Activated CD8-positive, alpha-beta T cell treated with anti-CD3 and anti-CD28 coated beads for 36 hours (primary cell): ENCODE data around the gene COL20A1. TPM values are rescaled to one million over a fixed set of nuclear protein-coding genes. Genes with fewer than 3 reads are reported as not detected.

Experiments
- ATAC-seq: fragments of 200-7000 bp; cut with Tn5 transposase; one replicate; pipeline ENCODE4 v1.10.0; 2021; ENCODE audit warnings: mild to moderate bottlenecking, moderate library complexity
- CTCF ChIA-PET: fragments of 350-600 bp; sonication (Branson Sonifier 250); formaldehyde crosslinking; loops from one replicate; lab custom pipeline; 2021; ENCODE audit warnings: antibody characterized with exemption; lab: Charles Lee
- POLR2A ChIA-PET: fragments of 350-600 bp; sonication (Branson Sonifier 250); formaldehyde crosslinking; loops from one replicate; lab custom pipeline; 2021; ENCODE audit warnings: antibody characterized with exemption; lab: Charles Lee
- DNase-seq: peaks from one replicate; pipeline ENCODE4 v3.0.0-alpha.2; 2020
- H3K27ac Mint-ChIP-seq: one replicate; pipeline ENCODE4 v1.8.0; 2021; ENCODE audit warnings: mild to moderate bottlenecking, mixed read lengths
- H3K27me3 Mint-ChIP-seq: one replicate; pipeline ENCODE4 v1.8.0; 2021; ENCODE audit warnings: mixed read lengths
- H3K36me3 Mint-ChIP-seq: one replicate; pipeline ENCODE4 v1.8.0; 2021; ENCODE audit warnings: low read depth, mixed read lengths
- H3K4me1 Mint-ChIP-seq: one replicate; pipeline ENCODE4 v1.8.0; 2021; ENCODE audit warnings: low read depth, mixed read lengths
- H3K4me3 Mint-ChIP-seq: one replicate; pipeline ENCODE4 v1.8.0; 2021; ENCODE audit warnings: mild to moderate bottlenecking, moderate library complexity, mixed read lengths
- H3K9me3 Mint-ChIP-seq: one replicate; pipeline ENCODE4 v1.8.0; 2021; ENCODE audit warnings: mixed read lengths
- intact Hi-C: fragments of 100-400 bp; cut with micrococcal nuclease; formaldehyde crosslinking; loops from one replicate; pipeline ENCODE4 v1.10.0; 2022
- total RNA-seq, 2 experiments: library from RNA; stranded (reverse); gene quantifications; one replicate each; pipeline ENCODE4 v1.2.3, GENCODE V29; 2021
- TF ChIP-seq, protein P1 (sequence below): fragments of 200-600 bp; IDR thresholded peaks from one replicate; pipeline ENCODE4 v1.8.0; 2022; ENCODE audit warnings: antibody characterized with exemption, mild to moderate bottlenecking

The COL20A1 gene
- total RNA-seq, 2 experiments from 2014 or later = 0.04 TPM; not detected in 1

DNA sequence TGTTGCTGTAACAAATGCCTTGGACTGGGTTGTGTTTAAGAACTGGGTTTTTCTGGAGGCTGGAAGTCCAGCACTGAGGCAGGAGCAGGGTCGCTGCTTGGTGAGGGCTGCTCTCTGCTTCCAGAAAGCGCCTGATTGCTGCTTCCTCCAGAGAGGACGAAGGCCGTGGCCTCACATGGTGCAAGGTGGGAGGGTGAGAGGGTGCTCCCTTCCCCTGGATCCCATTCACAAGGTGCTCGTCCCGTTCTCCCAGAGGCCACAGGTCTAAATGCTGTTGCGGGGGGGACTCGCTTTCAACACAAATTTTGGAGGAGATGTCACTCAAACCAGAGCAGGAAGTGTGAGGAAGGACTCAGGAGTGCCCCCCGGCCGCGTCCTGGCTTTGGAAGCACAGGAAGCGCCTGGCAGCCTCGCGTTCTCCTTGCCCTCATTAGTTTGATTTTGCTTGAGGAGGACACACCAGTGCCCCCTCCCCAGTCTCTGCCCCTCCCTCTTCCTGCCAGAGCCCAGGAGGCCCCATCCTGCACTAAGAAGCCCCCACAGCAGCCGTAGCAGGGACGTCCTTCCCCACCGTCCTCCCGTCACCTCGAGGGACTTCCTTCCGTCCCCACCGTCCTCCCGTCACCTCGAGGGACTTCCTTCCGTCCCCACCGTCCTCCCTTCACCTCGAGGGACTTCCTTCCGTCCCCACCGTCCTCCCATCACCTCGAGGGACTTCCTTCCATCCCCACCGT, 31.0 kb upstream of the COL20A1 start:
- ChIA-PET CTCF (no interaction called here), POLR2A (no interaction called here)
- H3K27me3 Mint-ChIP-seq = peaks cover 16% of the 10 kb centered on the region
- no peak overlapping the region for H3K27ac Mint-ChIP-seq
- intact Hi-C loops = no loop called here
- no peak for DNase-seq
- no peaks in the 10 kb centered on the region for H3K9me3 Mint-ChIP-seq
- no peak overlapping the region for H3K4me3 Mint-ChIP-seq
- TF ChIP-seq, protein P1, sequence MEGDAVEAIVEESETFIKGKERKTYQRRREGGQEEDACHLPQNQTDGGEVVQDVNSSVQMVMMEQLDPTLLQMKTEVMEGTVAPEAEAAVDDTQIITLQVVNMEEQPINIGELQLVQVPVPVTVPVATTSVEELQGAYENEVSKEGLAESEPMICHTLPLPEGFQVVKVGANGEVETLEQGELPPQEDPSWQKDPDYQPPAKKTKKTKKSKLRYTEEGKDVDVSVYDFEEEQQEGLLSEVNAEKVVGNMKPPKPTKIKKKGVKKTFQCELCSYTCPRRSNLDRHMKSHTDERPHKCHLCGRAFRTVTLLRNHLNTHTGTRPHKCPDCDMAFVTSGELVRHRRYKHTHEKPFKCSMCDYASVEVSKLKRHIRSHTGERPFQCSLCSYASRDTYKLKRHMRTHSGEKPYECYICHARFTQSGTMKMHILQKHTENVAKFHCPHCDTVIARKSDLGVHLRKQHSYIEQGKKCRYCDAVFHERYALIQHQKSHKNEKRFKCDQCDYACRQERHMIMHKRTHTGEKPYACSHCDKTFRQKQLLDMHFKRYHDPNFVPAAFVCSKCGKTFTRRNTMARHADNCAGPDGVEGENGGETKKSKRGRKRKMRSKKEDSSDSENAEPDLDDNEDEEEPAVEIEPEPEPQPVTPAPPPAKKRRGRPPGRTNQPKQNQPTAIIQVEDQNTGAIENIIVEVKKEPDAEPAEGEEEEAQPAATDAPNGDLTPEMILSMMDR = no peak
- H3K4me1 Mint-ChIP-seq = peaks cover 7% of the 10 kb centered on the region
- no peak for ATAC-seq
- H3K36me3 Mint-ChIP-seq = no peaks in the 10 kb centered on the region

DNA sequence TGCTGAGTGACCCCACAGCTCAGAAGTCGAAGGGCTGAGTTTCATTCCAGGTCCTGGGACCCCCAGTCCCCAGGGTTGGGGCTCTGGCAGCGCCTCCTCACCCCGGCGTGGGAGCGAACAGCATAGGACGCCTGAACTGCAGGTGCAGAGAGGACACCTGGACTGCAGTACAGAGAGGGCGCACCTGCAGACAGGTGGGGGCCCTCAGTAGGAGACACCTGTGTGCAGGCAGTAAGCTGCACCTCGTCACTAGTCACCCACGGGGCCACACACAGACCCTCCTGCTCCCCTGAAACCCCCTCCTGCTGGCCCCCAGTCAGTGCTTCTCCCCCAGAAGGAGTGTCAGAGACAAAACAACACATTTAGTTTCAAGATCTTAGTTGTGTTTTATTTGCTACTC, 30.1 kb upstream of the COL20A1 start:
- Mint-ChIP-seq H3K9me3 (no peaks in the 10 kb centered on the region), H3K4me3 (no peak overlapping the region), H3K27ac (no peak overlapping the region), H3K27me3 (peaks cover 14% of the 10 kb centered on the region), H3K4me1 (peaks cover 7% of the 10 kb centered on the region), H3K36me3 (no peaks in the 10 kb centered on the region)
- intact Hi-C loops = no loop called here
- ATAC-seq = no peak
- CTCF ChIA-PET = no interaction called here
- TF ChIP-seq, protein P1 = no peak
- POLR2A ChIA-PET = no interaction called here
- DNase-seq = no peak

DNA sequence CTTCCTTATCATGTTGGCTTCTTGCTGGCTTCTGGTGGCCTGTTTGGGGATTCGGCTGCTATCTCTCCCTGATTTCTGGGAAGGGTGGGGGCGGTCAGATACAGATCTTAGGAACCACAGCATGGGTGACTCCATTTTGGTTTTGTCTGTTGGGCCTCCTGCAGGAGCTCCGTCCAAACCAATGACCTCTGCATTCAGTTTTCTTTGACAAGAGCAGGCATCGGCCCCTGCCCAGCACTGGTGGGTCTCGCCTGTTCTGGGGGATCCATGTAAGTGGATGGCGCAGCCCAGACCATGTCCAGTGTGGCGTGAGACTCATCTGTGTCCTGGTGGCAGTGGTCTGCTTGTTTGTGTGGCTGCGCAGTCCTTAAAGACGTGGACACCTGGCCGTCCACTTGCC, 29.0 kb upstream of the COL20A1 start:
- Mint-ChIP-seq H3K9me3 (no peaks in the 10 kb centered on the region), H3K4me1 (peaks cover 7% of the 10 kb centered on the region)
- no peak for ATAC-seq

GRCh38 chr20:63264519-63264918, 28.5 kb upstream of the COL20A1 start:
- intact Hi-C loops = no loop called here
- Mint-ChIP-seq H3K27me3 (peaks cover 11% of the 10 kb centered on the region), H3K4me3 (no peak overlapping the region), H3K4me1 (peaks cover 7% of the 10 kb centered on the region), H3K36me3 (no peaks in the 10 kb centered on the region), H3K27ac (no peak overlapping the region), H3K9me3 (no peaks in the 10 kb centered on the region)
- no peak for ATAC-seq
- POLR2A ChIA-PET = no interaction called here
- no peak for DNase-seq
- CTCF ChIA-PET = interaction anchor here (1.2 kb wide), 1 partner anchor 118 kb away, joined by 3 read pairs; no protein-coding TSS in a partner anchor
- TF ChIP-seq, protein P1 = no peak

More for the DNA sequence above, 29.0 kb upstream of the COL20A1 start:
- intact Hi-C loops = no loop called here
- H3K4me3 Mint-ChIP-seq = no peak overlapping the region
- TF ChIP-seq, protein P1 = no peak
- H3K27ac Mint-ChIP-seq = no peak overlapping the region
- no peaks in the 10 kb centered on the region for H3K36me3 Mint-ChIP-seq
- CTCF ChIA-PET = no interaction called here
- DNase-seq = no peak
- POLR2A ChIA-PET = no interaction called here
- peaks cover 13% of the 10 kb centered on the region for H3K27me3 Mint-ChIP-seq

- Mint-ChIP-seq H3K9me3 (no peaks in the 10 kb centered on the region), H3K36me3 (no peaks in the 10 kb centered on the region), H3K4me3 (no peak overlapping the region), H3K4me1 (peaks cover 7% of the 10 kb centered on the region), H3K27me3 (peaks cover 11% of the 10 kb centered on the region), H3K27ac (no peak overlapping the region)
- CTCF ChIA-PET = interaction anchor here (0.7 kb wide), 1 partner anchor 43 kb away, joined by 3 read pairs; no protein-coding TSS in a partner anchor
- intact Hi-C loops = no loop called here
- ATAC-seq (no peak), DNase-seq (no peak)
- TF ChIP-seq, protein P1 = no peak
- POLR2A ChIA-PET = no interaction called here
Measured at GRCh38 chr20:63265891-63266515, 27.0 kb upstream of the COL20A1 start.
